GM23338 (cell line): ENCODE measurements around the gene MED16. TPM values are rescaled to one million over a fixed set of nuclear protein-coding genes. Genes with fewer than 3 reads are reported as not detected.
A peak's percentile ranks its signal among the peaks of the same experiment; 100 is the strongest.

Experiments used
- ATAC-seq: fragments of 200-7000 bp; cut with Tn5 transposase; 3 replicates; pipeline ENCODE4 v1.9.1; 2020
- DNase-seq: peaks from one replicate; pipeline ENCODE4 v3.0.0-alpha.2; 2015; ENCODE audit warnings: low spot score
- H2AFZ ChIP-seq: fragments of 200-600 bp; sonication (generic); 2 replicates; pipeline ENCODE4 v1.8.0; 2016; ENCODE audit warnings: antibody characterized with exemption, mild to moderate bottlenecking, moderate library complexity
- H3F3A ChIP-seq: fragments of 200-600 bp; sonication (generic); replicated peaks from 2 replicates; pipeline ENCODE4 v1.8.0; 2017; ENCODE audit warnings: antibody characterized with exemption, mixed run types, low read depth
- H3K27ac ChIP-seq: fragments of 200-600 bp; sonication (generic); 2 replicates; pipeline ENCODE4 v1.6.1; 2016; ENCODE audit warnings: low read depth
- H3K27me3 ChIP-seq: fragments of 200-600 bp; sonication (generic); 2 replicates; pipeline ENCODE4 v1.8.0; 2016; ENCODE audit warnings: mild to moderate bottlenecking, mixed run types, moderate library complexity; ENCODE audit not compliant: insufficient read depth
- H3K36me3 ChIP-seq: fragments of 200-600 bp; sonication (generic); 2 replicates; pipeline ENCODE4 v1.8.0; 2016; ENCODE audit warnings: mild to moderate bottlenecking; ENCODE audit not compliant: insufficient read depth
- H3K4me1 ChIP-seq: fragments of 200-600 bp; sonication (generic); 2 replicates; pipeline ENCODE4 v1.8.0; 2016; ENCODE audit warnings: mild to moderate bottlenecking, moderate library complexity; ENCODE audit not compliant: insufficient read depth
- H3K4me2 ChIP-seq: fragments of 200-600 bp; sonication (generic); 2 replicates; pipeline ENCODE4 v1.7.1; 2017; ENCODE audit warnings: mixed run types
- H3K4me3 ChIP-seq: fragments of 200-600 bp; sonication (generic); 2 replicates; pipeline ENCODE4 v1.6.1; 2016; ENCODE audit warnings: mixed run types
- H3K79me2 ChIP-seq: fragments of 200-600 bp; sonication (generic); replicated peaks from 2 replicates; pipeline ENCODE4 v1.8.0; 2017; ENCODE audit warnings: mild to moderate bottlenecking; ENCODE audit not compliant: insufficient read depth
- H3K9me2 ChIP-seq: fragments of 200-600 bp; sonication (generic); 2 replicates; pipeline ENCODE4 v1.8.0; 2017; ENCODE audit not compliant: insufficient read depth
- H4K20me1 ChIP-seq: fragments of 200-600 bp; sonication (generic); replicated peaks from 2 replicates; pipeline ENCODE4 v1.8.0; 2017; ENCODE audit warnings: mild to moderate bottlenecking; ENCODE audit not compliant: insufficient read depth
- H3K27ac Mint-ChIP-seq: 2 replicates; pipeline ENCODE4 v1.8.0; 2020; ENCODE audit warnings: inconsistent platforms, mild to moderate bottlenecking, moderate library complexity, mixed read lengths
- H3K27me3 Mint-ChIP-seq: 3 replicates; pipeline ENCODE4 v1.8.0; 2022; ENCODE audit warnings: low read depth, mild to moderate bottlenecking, moderate library complexity, mixed read lengths, inconsistent platforms; ENCODE audit not compliant: insufficient read depth, poor library complexity
- H3K36me3 Mint-ChIP-seq: 3 replicates; pipeline ENCODE4 v1.8.0; 2021; ENCODE audit warnings: low read depth, mild to moderate bottlenecking, inconsistent platforms, moderate library complexity, mixed read lengths
- H3K4me1 Mint-ChIP-seq: 3 replicates; pipeline ENCODE4 v1.8.0; 2020; ENCODE audit warnings: mild to moderate bottlenecking, inconsistent platforms, mixed read lengths
- H3K4me3 Mint-ChIP-seq: 3 replicates; pipeline ENCODE4 v1.8.0; 2021; ENCODE audit warnings: moderate library complexity, mild to moderate bottlenecking, inconsistent platforms, mixed read lengths
- H3K9me3 Mint-ChIP-seq: 3 replicates; pipeline ENCODE4 v1.8.0; 2020; ENCODE audit warnings: moderate library complexity, mild to moderate bottlenecking, inconsistent platforms, mixed read lengths
- CREB1 ChIP-seq: fragments of 250-450 bp; sonication (Bioruptor Pico); IDR thresholded peaks from 2 replicates; pipeline ENCODE4 v1.5.0; 2020; ENCODE audit warnings: low read depth, mild to moderate bottlenecking, moderate library complexity
- ETS1 ChIP-seq: IDR thresholded peaks from 2 replicates; pipeline ENCODE4 v1.6.1; 2016; ENCODE audit warnings: antibody characterized with exemption
- JUNB ChIP-seq: IDR thresholded peaks from one replicate; pipeline ENCODE4 v1.6.1; 2016; ENCODE audit warnings: antibody characterized with exemption; ENCODE audit not compliant: unreplicated experiment
- NANOG ChIP-seq: IDR thresholded peaks from 2 replicates; pipeline ENCODE4 v1.6.1; 2016; ENCODE audit warnings: antibody characterized with exemption, borderline replicate concordance
- POLR2AphosphoS5 ChIP-seq: IDR thresholded peaks from 2 replicates; pipeline ENCODE4 v1.6.1; 2016; ENCODE audit warnings: antibody characterized with exemption, low read depth
- REST ChIP-seq: IDR thresholded peaks from one replicate; pipeline ENCODE4 v1.6.1; 2018; ENCODE audit warnings: antibody characterized with exemption; ENCODE audit not compliant: unreplicated experiment
- STAT1 ChIP-seq: IDR thresholded peaks from one replicate; pipeline ENCODE4 v1.6.1; 2016; ENCODE audit warnings: antibody characterized with exemption; ENCODE audit not compliant: unreplicated experiment
- ZNF114 ChIP-seq: fragments of 250-450 bp; sonication (Bioruptor Pico); IDR thresholded peaks from 2 replicates; pipeline ENCODE4 v1.5.0; 2020; ENCODE audit warnings: mild to moderate bottlenecking, moderate library complexity
- ZNF331 ChIP-seq: fragments of 250-450 bp; sonication (Bioruptor Pico); IDR thresholded peaks from 2 replicates; pipeline ENCODE4 v1.5.0; 2020; ENCODE audit warnings: low read depth, mild to moderate bottlenecking, moderate library complexity
- polyA plus RNA-seq: library from polyadenylated mRNA; unstranded; fragments of >200 nt; fragmentation: Nextera tagmentation; extraction: Ambion mirVana; gene quantifications from 2 replicates; pipeline ENCODE4 v1.2.1, GENCODE V29; 2016
- total RNA-seq: library from RNA; depleted of rRNA; stranded (reverse); fragments of >200 nt; shearing (Covaris generic); gene quantifications from 2 replicates; pipeline ENCODE4 v1.2.3, GENCODE V29; 2014

Gene MED16
- total and polyA plus RNA-seq, 2 experiments from 2014 or later, result 52.7 to 73.6 TPM

- no peaks in the 10 kb centered on the region for H3F3A ChIP-seq
- peak within 1 kb of the TSS; percentile 84 for H3K4me3 ChIP-seq
- peaks cover 4% of the 10 kb centered on the region for H4K20me1 ChIP-seq
- H3K27me3 Mint-ChIP-seq, result peaks cover 7% of the 10 kb centered on the region
- H3K36me3 Mint-ChIP-seq, result peaks cover 3% of the 10 kb centered on the region; the same call in 2 of the 3 replicates
- peak; percentile 79 for ATAC-seq
- H3K36me3 ChIP-seq, result no peaks in the 10 kb centered on the region
- peaks cover 22% of the 10 kb centered on the region for H3K79me2 ChIP-seq
- no peak within 1 kb of the TSS for H3K27ac Mint-ChIP-seq
- peak; percentile 77 for DNase-seq
- H3K4me1 ChIP-seq, result peaks cover 9% of the 10 kb centered on the region; the same call in 1 of the 2 replicates
- no peaks in the 10 kb centered on the region; the same call in 1 of the 2 replicates for H3K27me3 ChIP-seq
- no peak for TF ChIP-seq JUNB
- no peak for TF ChIP-seq POLR2AphosphoS5
- no peak for TF ChIP-seq ETS1
- TF ChIP-seq STAT1, result no peak
- TF ChIP-seq NANOG, result no peak
- TF ChIP-seq REST, result no peak
- no peak for TF ChIP-seq ZNF331 (CRISPR knock-in tag)
- TF ChIP-seq ZNF114 (CRISPR knock-in tag), result no peak
- TF ChIP-seq CREB1 (CRISPR knock-in tag), result no peak
- no peaks in the 10 kb centered on the region for H3K9me3 Mint-ChIP-seq
- peaks cover 6% of the 10 kb centered on the region; the same call in 2 of the 3 replicates for H3K4me1 Mint-ChIP-seq
- H3K4me2 ChIP-seq, result peak within 1 kb of the TSS; percentile 81
- no peak within 1 kb of the TSS for H3K27ac ChIP-seq
- no peaks in the 10 kb centered on the region for H3K9me2 ChIP-seq
- peak within 1 kb of the TSS; percentile 70 for H3K4me3 Mint-ChIP-seq
- no peak within 1 kb of the TSS for H2AFZ ChIP-seq
Measured at GRCh38 chr19:821825-822503, 71.0 kb downstream of the MED16 start, which contains the start of gene PLPPR3. PLPPR3 (minus strand) TSS chr19:821955; CDS start chr19:821559, 396 bp downstream.

- Histone ChIP-seq H3K4me2 (peak overlapping the region; percentile 81), H3K27me3 (no peaks in the 10 kb centered on the region; the same call in 1 of the 2 replicates), H3K36me3 (no peaks in the 10 kb centered on the region), H3K9me2 (0 out of 2 replicates have a peak, but pooled peaks cover 3% of the 10 kb centered on the region), H3K79me2 (peaks cover 23% of the 10 kb centered on the region), H3K4me3 (peak overlapping the region; percentile 84), H3K4me1 (peaks cover 9% of the 10 kb centered on the region; the same call in 1 of the 2 replicates), H4K20me1 (peaks cover 4% of the 10 kb centered on the region), H3F3A (no peaks in the 10 kb centered on the region), H2AFZ (no peak overlapping the region), H3K27ac (no peak overlapping the region)
- peak overlapping the region; percentile 70; the same call in 2 of the 3 replicates for H3K4me3 Mint-ChIP-seq
- H3K4me1 Mint-ChIP-seq, result peaks cover 6% of the 10 kb centered on the region; the same call in 2 of the 3 replicates
- peaks cover 9% of the 10 kb centered on the region for H3K27me3 Mint-ChIP-seq
- ATAC-seq, result peak; percentile 37
- no peaks in the 10 kb centered on the region for H3K9me3 Mint-ChIP-seq
- DNase-seq, result peak; percentile 67
- peaks cover 10% of the 10 kb centered on the region for H3K36me3 Mint-ChIP-seq
- no peak overlapping the region for H3K27ac Mint-ChIP-seq
- TF ChIP-seq CREB1 (CRISPR knock-in tag), result no peak
- TF ChIP-seq ZNF331 (CRISPR knock-in tag), result no peak
- TF ChIP-seq POLR2AphosphoS5, result peak; percentile 27
Measured at GRCh38 chr19:821231-821824, 71.7 kb downstream of the MED16 start.
